Omental fat pad (tissue), 4 donors: ENCODE results near the gene HPGDS. TPM values are rescaled to one million over a fixed set of nuclear protein-coding genes. Genes with fewer than 3 reads are reported as not detected.
A peak's percentile ranks its signal among the peaks of the same experiment; 100 is the strongest.
"Not testable (repeated sequence)": the region's sequence is repeated elsewhere in the genome, so short reads cannot be mapped to it uniquely, and the experiment has no call there.

Experiments used
- ATAC-seq: fragments of 150-250 bp; one replicate; pipeline ENCODE4 v1.9.1; 2016; ENCODE audit warnings: mild to moderate bottlenecking, moderate library complexity; ENCODE audit not compliant: low FRiP score
- DNase-seq: peaks from one replicate; pipeline ENCODE4 v3.0.0-alpha.2; 2019; ENCODE audit warnings: low spot score
- total RNA-seq, 4 donors: library from RNA; depleted of rRNA; stranded (reverse); fragments of >200 nt; gene quantifications; one replicate each; pipeline ENCODE4 v1.1.0, GENCODE V29; 2016
- TF ChIP-seq, protein P1 (sequence below), 3 donors: fragments of 450-650 bp; IDR thresholded peaks; one replicate each; pipeline ENCODE4 v1.5.1; 2016 to 2017; ENCODE audit warnings: antibody characterized with exemption in 3 of 3, mild to moderate bottlenecking in 3 of 3, moderate library complexity in 2 of 3

Gene HPGDS
- total RNA-seq, 4 donors from 2014 or later: 2.8 to 3.9 (median 3.2) TPM

DNA sequence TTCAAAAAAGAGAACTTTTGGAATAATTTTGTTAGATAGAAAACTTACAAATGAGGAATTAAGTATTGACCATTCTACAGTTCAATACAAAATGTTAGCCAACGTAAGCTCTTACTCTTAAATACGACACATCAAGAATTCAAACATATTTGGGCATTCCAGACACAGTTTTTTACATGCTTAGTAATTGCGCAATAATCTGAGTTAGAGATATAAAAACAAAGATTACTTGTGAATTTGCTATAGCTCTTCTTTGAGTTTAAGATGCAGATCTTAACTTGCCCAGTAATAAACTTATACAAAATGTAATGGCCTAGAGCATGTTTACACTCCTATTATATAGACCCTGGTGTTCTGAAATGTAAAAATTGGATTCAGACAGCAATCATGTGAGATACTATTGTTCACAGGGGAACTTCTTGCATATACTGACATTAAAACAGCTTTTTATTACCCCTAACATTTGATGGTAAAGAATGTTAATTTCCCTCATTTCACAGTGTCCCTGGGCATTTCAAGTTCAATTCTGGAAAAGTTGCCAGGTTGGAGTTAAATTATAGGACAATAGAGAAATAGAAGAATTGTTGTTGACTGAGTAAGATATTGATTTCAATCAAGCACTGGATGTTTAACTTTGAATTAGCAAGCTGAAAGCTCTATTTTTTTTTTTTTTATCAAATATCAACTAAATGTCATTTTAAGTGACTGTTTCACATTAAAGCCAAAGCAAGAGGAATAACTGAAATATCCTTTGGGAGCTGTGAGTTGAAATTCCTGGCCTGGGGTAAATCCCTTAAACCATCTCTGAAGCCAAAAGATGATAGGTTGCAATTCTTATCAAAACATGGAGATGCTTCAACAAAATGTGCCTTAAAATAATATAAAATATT is 910 bp downstream of the HPGDS start:
- DNase-seq: no peak
- TF ChIP-seq, protein P1, sequence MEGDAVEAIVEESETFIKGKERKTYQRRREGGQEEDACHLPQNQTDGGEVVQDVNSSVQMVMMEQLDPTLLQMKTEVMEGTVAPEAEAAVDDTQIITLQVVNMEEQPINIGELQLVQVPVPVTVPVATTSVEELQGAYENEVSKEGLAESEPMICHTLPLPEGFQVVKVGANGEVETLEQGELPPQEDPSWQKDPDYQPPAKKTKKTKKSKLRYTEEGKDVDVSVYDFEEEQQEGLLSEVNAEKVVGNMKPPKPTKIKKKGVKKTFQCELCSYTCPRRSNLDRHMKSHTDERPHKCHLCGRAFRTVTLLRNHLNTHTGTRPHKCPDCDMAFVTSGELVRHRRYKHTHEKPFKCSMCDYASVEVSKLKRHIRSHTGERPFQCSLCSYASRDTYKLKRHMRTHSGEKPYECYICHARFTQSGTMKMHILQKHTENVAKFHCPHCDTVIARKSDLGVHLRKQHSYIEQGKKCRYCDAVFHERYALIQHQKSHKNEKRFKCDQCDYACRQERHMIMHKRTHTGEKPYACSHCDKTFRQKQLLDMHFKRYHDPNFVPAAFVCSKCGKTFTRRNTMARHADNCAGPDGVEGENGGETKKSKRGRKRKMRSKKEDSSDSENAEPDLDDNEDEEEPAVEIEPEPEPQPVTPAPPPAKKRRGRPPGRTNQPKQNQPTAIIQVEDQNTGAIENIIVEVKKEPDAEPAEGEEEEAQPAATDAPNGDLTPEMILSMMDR (IDR thresholded peaks at IDR 0.05): no peak
- no peak for ATAC-seq

DNA sequence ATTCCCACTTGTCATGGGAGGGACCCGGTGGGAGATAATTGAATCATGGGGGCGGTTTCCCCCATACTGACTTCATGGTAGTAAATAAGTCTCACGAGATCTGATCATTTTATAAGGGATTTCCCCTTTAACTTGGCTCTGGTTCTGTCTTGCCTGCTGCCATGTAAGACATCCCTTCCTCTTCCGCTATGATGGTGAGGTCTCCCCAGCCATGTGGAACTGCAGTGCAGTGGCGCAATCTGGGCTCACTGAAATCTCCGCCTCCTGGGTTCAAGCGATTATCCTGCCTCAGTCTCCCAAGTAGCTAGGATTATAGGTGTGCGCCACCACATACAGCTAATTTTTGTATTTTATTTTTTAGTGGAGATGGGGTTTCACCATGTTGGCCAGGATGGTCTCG is 2.9 kb downstream of the HPGDS start:
- DNase-seq (no peak), ATAC-seq (no peak)
- TF ChIP-seq, protein P1 (IDR thresholded peaks at IDR 0.05): no peak

DNA sequence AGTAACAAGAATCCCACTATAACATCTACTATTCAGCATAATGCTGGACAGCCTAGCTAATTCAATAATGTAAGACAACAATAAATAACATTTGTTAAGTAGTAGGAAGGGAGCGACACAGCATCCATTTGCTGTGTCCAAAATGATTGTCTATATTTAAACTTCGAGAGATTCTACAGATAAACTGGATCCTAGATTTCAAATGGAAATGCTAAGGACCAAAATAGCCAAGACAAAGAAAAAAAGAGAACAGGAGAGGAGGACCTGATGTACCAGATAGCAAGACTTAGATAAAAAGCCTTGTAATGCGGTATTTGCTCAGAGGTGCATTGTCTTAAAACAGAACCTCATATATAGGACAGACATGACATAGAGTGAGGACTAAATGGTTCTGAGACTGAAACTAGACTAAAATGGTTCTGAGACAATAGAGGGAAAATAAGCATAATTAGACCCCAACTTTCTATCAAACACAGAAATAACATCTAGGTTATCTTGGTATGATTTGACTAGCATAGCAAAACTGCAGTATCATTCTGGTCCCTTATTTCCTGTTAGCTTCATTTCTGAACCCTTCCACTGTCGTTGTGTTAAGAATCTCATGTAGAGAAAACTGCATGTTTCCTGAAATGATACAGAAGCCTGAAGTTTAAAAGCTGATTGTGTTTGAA is 3.8 kb downstream of the HPGDS start:
- TF ChIP-seq, protein P1 (IDR thresholded peaks at IDR 0.05): no peak
- ATAC-seq (no peak), DNase-seq (no peak)

DNA sequence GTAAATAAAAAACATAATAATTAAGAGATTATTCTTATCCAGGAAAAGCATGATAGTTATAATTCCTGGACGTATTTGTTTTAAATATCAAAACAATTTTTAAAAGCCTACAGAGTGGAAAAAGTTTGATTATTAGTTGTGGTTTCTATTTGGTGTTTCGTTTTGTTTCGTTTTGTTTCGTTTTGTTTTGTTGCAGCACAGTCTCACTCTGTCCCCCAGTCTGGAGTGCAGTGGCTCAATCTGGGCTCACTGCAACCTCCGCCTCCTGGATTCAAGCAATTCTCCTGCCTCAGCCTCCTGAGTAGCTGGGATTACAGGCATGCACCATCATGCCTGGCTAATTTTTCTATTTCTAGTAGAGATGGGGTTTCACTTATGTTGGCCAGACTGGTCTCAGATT is 5.8 kb downstream of the HPGDS start:
- DNase-seq, ATAC-seq: not testable (repeated sequence)

DNA sequence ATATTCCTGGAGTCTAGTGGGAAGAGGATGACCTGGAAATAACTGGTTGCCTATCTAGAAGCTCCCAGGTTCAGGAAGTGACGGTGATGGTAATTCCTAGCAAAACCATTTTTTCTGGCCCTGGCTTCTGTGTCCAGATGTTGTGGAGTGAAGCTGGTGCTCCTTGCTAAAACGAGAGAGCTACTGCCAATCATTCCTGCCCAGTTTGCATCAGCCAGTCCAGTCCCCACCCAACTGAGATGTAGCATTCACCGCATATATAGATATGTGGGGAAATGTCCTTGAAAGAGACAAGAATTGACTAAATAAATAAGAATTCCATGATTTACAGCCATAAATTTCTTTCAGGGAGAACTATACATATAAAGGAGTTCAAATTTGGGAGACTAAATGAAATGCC is 6.3 kb downstream of the HPGDS start:
- ATAC-seq (no peak), DNase-seq (no peak)
- TF ChIP-seq, protein P1 (IDR thresholded peaks at IDR 0.05): no peak

DNA sequence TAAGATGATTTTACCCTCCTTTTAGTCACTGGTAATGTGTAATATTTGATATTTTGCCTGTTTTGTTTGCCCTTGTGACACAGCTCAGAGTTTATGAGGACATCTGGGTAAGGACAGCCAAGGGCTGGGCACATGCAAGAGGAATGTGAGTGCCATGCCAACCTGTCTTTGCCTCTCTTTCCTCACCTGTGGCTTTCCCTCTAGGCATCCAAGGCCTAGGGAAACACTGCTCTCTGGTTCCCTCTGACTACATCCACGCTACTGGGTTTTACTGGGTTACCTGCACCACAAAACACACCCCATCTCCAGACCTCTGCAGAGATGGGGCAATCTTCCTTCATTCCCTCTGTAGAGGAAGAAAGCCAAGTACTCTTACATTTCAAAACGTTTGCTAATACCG is 7.7 kb downstream of the HPGDS start:
- DNase-seq: no peak
- TF ChIP-seq, protein P1 (IDR thresholded peaks at IDR 0.05): no peak
- peak; percentile 38 for ATAC-seq

DNA sequence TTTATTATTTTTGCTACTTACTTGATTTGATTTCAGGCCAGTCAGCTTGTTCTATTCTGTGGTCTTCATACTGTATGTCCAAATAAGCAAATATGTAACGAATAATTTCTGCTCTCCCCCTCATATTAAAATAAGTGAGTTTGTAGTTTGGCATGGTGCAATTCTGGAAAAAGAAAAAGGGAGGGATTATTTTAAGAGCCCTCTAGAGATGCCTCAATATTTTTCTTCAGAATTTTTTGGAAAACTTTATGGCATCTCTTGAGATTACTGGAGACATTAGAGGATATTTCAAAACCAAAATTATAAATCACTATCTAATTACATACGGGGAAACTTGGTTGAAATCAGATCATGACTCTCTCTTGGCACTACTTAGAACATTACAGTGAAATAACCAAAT is 8.2 kb downstream of the HPGDS start:
- DNase-seq: no peak
- TF ChIP-seq, protein P1 (IDR thresholded peaks at IDR 0.05): no peak
- ATAC-seq: peak; percentile 58
